Aorta (tissue), 5 donors: ENCODE results near the gene EFCAB8. TPM values are rescaled to one million over a fixed set of nuclear protein-coding genes. Genes with fewer than 3 reads are reported as not detected.

ENCODE experiments used
- ATAC-seq: fragments of 200-7000 bp; cut with Tn5 transposase; one replicate; pipeline ENCODE4 v1.9.1; 2022; ENCODE audit warnings: moderate library complexity; ENCODE audit not compliant: low FRiP score
- DNase-seq, 2 donors: peaks; one replicate each; pipeline ENCODE4 v3.0.0-alpha.2; 2020
- H3K27ac ChIP-seq, 2 donors: one replicate each; pipeline ENCODE4 v1.5.1; 2013; ENCODE audit warnings: low read length in 2 of 2, mild to moderate bottlenecking in 2 of 2, moderate library complexity in 2 of 2, control low read depth in 1 of 2, inconsistent platforms in 1 of 2, low read depth in 1 of 2
- H3K27me3 ChIP-seq, 2 donors: one replicate each; pipeline ENCODE4 v1.6.1; 2013; ENCODE audit warnings: control low read depth in 1 of 2, low read length in 1 of 2, mild to moderate bottlenecking in 1 of 2, moderate library complexity in 1 of 2; ENCODE audit not compliant: insufficient read depth in 2 of 2, control insufficient read depth in 1 of 2
- H3K36me3 ChIP-seq, 2 donors: one replicate each; pipeline ENCODE4 v1.6.1; 2013; ENCODE audit warnings: control low read depth in 1 of 2, low read length in 1 of 2, mild to moderate bottlenecking in 1 of 2; ENCODE audit not compliant: insufficient read depth in 2 of 2, control insufficient read depth in 1 of 2
- H3K4me1 ChIP-seq, 2 donors: one replicate each; pipeline ENCODE4 v1.6.1; 2013; ENCODE audit warnings: low read length in 2 of 2, control low read depth in 1 of 2, mild to moderate bottlenecking in 1 of 2, moderate library complexity in 1 of 2; ENCODE audit not compliant: insufficient read depth in 2 of 2, control insufficient read depth in 1 of 2
- H3K4me3 ChIP-seq, 2 donors: one replicate each; pipeline ENCODE4 v1.5.1; 2013; ENCODE audit warnings: low read length in 2 of 2, control low read depth in 1 of 2, mild to moderate bottlenecking in 1 of 2
- H3K9me3 ChIP-seq: one replicate; pipeline ENCODE4 v1.6.1; 2013; ENCODE audit warnings: mild to moderate bottlenecking, low read length; ENCODE audit not compliant: control insufficient read depth
- WGBS, 2 donors: extraction: QIAGEN DNeasy Blood & Tissue Kit; methylation state at CpG; one replicate each; pipeline ENCODE4 v1.1.7; 2013; 5-methylcytosine and 5-hydroxymethylcytosine counted together
- intact Hi-C, 2 donors: fragments of 100-400 bp; cut with DNase I; formaldehyde crosslinking; loops; one replicate each; pipeline versions ENCODE4 v1.14.2 to v1.15.0; 2022
- long read RNA-seq, 2 donors: library from polyadenylated mRNA; unstranded; transcript quantifications; one replicate each; pipeline ENCODE4 v2.0.0, GENCODE V29; 2020 to 2021
- polyA plus RNA-seq, 2 donors: library from polyadenylated mRNA; stranded (reverse); fragments of 200-250 nt; gene quantifications; one replicate each; pipeline ENCODE4 v1.2.3, GENCODE V29; 2013
- total RNA-seq, 2 donors: library from RNA; stranded (reverse); fragmentation: NEBNext Ultra II Directional; extraction: Animal tissue kit (Norgen Biotek cat#: 25700); gene quantifications; one replicate each; pipeline ENCODE4 v1.2.1, GENCODE V29; 2021
- donor health status: healthy with polysubstance abuse.
- donor health status: Bipolar disorder and iron deficiency.
- donor health status: DM: no; HTN: no; CAD: no.
- donor health status: DM: no; HTN: no; CAD: no.
- donor health status: DM: yes; HTN: yes; CAD: no.

EFCAB8 gene, protein sequence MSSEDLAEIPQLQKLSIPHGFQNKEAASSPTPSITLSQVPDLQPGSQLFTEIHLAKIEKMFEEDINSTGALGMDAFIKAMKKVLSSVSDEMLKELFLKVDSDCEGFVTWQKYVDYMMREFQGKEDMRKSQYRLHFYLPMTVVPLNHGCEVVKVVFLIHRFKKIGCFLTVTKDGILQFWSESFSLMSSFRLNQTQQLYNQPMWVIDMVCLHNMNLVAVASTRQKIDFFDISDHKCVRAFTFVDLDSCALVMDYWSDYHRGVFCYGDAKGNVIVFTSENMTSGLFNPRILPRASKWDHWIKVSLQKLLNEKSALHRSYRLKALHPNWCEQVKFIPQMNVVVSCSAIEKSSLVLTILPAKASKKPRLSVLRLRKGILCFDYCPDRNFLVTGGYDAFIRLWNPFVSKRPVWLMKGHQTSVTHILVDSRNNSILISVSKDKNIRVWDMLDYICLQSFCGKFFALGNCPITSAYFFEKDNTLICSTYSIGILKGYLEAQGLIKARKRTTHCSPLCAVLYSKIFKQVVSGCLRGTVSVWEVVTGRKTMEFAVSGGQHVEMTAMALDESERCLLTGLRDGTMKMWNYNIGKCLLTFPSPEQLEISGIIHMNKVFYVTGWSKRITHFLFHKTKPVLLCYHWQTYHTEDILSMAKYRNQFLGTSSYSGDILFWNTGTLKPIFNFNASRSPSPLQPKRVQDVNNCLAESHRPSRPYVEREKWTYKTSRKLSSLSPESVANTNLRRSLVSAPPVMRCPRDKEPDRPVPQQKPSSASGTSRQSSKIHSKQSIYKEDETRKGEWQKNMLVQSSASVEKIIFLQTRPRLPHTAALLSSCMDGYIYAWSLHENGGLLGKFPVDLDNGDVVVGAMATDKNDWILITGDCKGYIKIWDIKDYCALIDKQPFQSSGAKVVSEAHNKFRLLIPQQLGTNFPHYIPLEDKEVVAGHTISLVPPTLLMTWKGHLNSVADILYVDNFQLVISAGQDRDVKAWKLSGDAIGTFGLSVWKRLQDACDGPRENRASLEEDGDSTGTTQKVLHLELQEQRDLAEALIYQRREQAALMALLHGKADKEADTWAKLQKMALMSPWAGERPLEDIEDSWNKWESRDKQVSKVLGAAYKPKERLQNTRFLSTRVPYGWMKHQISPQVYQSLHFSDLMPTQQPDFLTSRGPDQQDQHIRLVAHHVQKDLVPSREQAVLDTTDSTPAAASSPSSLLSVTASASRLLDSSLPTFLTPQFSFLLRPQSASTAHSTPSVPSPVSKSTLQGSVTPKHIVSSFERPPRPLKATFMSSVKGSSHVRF
- 1 to 10 TPM in 1 of 2 donors, under 1 TPM in 1; 0.81 to 1.1 TPM for total RNA-seq
- under 1 TPM in 1 of 2 donors, not detected in 1; 0.13 TPM for polyA plus RNA-seq
- long read RNA-seq, donor 1: 0 reads
- long read RNA-seq, donor 2: 0 reads

DNA sequence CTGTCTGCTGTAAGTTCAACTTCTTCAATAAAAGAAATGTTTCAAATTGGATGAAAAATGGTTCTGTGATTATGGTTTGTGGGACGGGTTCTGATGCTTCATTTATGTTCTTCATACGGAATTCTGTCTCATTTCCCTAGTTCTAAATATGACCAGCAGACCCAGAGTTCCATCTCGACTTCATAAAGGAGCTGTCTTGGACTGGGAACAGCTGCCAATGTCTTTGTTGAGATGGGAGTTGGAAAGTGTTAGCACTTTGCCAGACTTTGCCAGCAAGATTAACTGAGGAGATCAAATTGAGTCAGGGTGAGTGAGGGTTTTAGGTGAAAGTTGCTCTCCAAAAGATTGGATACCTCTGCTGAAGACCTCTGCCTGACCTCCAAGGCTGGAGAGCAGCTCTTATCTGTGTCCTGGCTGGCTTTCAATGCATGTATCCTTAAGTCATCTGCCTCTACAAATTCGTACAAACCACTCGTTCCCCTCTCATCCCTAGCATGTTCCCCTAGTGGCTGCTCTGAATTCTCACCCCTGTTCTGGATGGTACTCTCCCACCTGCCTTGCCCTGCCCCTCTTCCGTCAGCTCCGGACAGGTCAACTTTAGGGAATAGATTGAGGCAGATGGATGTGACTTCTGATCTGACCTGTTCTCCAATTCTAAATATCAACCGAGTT lies at the start of gene EFCAB8:
TSS of gene EFCAB8 (plus strand) at position 223 of the 672 bp plus-strand sequence. CDS start 4,870 bp downstream, outside the sequence.
- Histone ChIP-seq H3K27ac (no peak within 1 kb of the TSS), H3K27me3 (no peaks in the 10 kb centered on the region), H3K36me3 (peaks cover 0 to 10% of the 10 kb centered on the region in 2 donors), H3K9me3 (no peaks in the 10 kb centered on the region), H3K4me3 (no peak within 1 kb of the TSS), H3K4me1 (no peaks in the 10 kb centered on the region)
- ATAC-seq (no peak), DNase-seq (no peak)
- 64 to 66% methylated on average over 8 of the region's 8 CpGs for WGBS, 2 donors
- intact Hi-C loops: no loop called here

DNA sequence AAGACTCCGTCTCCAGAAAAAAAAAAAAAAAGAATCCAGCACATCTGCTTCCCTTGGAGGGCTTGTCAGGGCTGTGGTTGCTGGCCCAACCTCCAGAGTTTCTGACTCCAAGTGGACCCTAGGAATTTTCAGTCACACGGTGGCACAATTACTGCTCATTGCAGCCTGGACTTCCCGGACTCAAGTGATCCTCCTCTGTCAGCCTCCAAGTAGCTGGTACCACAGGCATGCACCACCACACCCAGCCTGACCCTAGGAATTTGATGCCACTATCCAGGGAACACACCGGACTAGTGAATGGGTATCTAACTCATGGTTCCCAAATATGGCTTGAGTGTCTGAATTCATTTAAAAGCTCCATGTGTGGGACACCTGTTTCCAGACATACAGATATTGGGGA lies 48.8 kb upstream of the EFCAB8 start:
- Histone ChIP-seq H3K9me3 (no peaks in the 10 kb centered on the region), H3K36me3 (no peaks in the 10 kb centered on the region), H3K27ac (no peak overlapping the region), H3K4me3 (no peak overlapping the region), H3K27me3 (no peaks in the 10 kb centered on the region), H3K4me1 (no peaks in the 10 kb centered on the region)
- 90 to 93% methylated on average over 4 of the region's 4 CpGs for WGBS, 2 donors
- intact Hi-C loops: no loop called here
- ATAC-seq: no peak
- peak in 1 of 2 donors; percentile 20 for DNase-seq

DNA sequence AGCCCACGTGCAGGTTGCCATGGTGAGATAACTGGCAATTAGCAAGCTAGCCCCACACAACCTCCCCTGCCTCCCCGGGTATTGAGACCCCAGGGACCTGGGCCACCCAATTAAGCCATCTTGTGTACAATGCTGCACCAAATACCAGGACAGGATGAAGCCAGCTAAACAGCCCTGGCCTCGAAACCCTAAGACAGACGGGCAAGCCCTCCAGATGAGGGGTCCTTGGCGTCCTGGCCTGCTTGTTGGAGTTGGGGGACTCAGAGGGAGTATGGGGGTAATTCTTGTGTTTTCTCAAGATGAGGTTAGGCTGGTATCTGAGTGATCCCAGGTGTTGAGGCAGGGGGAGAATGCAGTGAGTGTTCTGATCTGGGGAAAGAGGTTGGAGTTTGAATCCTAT lies 47.8 kb upstream of the EFCAB8 start:
- DNase-seq: no peak
- H3K4me3 ChIP-seq: no peak overlapping the region
- H3K36me3 ChIP-seq: no peaks in the 10 kb centered on the region
- H3K27ac ChIP-seq: no peak overlapping the region
- intact Hi-C loops: no loop called here
- no peaks in the 10 kb centered on the region for H3K9me3 ChIP-seq
- H3K4me1 ChIP-seq: no peaks in the 10 kb centered on the region
- H3K27me3 ChIP-seq: no peaks in the 10 kb centered on the region
- ATAC-seq: no peak
- 83 to 88% methylated on average over 5 of the region's 5 CpGs for WGBS, 2 donors

GRCh38 chr20:32811886-32812285 lies 46.8 kb upstream of the EFCAB8 start:
- intact Hi-C loops: no loop called here
- WGBS, 2 donors: 88 to 89% methylated on average over 6 of the region's 6 CpGs
- no peak for ATAC-seq

DNA sequence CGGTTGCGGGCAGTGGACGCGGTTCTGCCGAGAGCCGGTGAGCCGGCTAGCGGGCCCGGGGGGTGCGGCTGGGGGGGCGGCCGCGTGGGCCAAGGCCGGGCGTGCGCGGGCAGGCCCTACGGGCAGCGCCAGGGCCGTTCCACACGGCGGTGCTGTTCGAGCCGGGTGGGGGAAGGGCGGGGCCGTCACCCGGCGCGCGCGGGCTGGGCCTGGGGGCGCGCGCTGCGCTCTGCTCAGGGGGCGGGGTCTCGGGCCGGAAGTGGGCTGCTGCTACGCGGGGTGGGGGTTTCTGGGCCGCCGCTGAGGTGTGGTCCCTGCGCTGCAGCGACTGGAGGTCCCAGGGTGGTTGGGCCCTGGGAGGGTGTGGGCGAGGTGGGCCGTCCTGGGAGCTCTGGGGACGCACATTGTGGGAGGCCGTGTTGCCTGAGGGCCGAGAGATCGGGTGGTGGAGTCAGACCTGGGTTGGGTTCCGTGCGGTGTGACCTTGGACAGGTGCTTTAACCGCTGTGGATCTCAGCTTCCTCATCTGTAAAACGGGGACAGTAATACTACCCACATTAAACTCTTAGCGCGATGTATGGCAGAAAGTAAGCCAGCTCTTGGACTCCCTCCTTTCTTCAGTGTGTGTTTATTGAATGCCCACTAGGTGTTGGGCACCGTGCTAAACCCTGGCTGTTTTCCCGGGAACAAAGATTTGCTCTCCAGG lies 38.6 kb upstream of the EFCAB8 start:
- peak; percentile 94 for ATAC-seq
- intact Hi-C loops: no loop called here

More at GRCh38 chr20:32811886-32812285, 46.8 kb upstream of the EFCAB8 start:
- no peak overlapping the region for H3K27ac ChIP-seq
- no peaks in the 10 kb centered on the region for H3K36me3 ChIP-seq
- H3K4me3 ChIP-seq: no peak overlapping the region
- no peaks in the 10 kb centered on the region for H3K4me1 ChIP-seq
- DNase-seq: no peak
- no peaks in the 10 kb centered on the region for H3K9me3 ChIP-seq
- no peaks in the 10 kb centered on the region for H3K27me3 ChIP-seq

DNA sequence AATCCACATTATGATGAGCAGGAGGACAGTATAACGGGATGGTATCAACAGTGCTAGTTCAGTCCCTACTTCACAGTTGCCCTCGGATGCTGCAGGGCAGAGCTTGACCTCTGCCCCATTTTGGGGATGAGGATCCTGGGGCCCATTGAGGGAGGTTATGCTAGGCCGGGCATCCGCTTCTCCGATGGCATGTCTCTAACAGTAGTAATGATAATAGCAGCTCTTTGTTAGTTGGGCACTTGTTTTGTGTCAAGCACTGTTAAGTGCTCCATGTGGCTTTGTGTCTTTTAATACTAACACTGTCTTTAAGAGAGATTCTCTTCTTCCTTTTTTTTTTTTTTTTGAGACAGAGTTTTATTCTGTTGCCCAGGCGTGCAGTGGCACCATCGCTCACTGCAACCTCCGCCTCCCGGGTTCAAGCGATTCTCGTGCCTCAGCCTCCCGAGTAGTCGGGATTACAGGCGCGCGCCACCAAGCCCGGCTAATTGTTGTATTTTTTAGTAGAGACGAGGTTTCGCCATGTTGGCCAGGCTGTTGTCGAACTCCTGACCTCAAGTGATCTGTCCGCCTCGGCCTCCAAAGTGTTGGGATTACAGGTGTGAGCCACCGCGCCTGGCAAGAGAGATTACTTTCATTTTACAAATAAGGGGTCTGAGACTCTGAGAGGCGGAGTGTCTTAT lies 37.9 kb upstream of the EFCAB8 start:
- Histone ChIP-seq H3K27me3 (no peaks in the 10 kb centered on the region), H3K36me3 (no peaks in the 10 kb centered on the region), H3K4me3 (peak overlapping the region; percentile 43 to 95), H3K4me1 (no peaks in the 10 kb centered on the region), H3K27ac (peak overlapping the region in 1 of 2 donors; percentile 64), H3K9me3 (no peaks in the 10 kb centered on the region)
- ATAC-seq (no peak), DNase-seq (peak in 1 of 2 donors; percentile 64)
- 73 to 77% methylated on average over 25 of the region's 25 CpGs for WGBS, 2 donors
- intact Hi-C loops: no loop called here

More for the DNA sequence above, 38.6 kb upstream of the EFCAB8 start:
- 0% methylated on average over 45 to 58 of the region's 58 CpGs for WGBS, 2 donors
- no peaks in the 10 kb centered on the region for H3K9me3 ChIP-seq
- H3K27me3 ChIP-seq: no peaks in the 10 kb centered on the region
- peak in 1 of 2 donors; percentile 91 for DNase-seq
- peak overlapping the region; percentile 43 to 95 for H3K4me3 ChIP-seq
- peak overlapping the region in 1 of 2 donors; percentile 64 for H3K27ac ChIP-seq
- H3K4me1 ChIP-seq: no peaks in the 10 kb centered on the region
- H3K36me3 ChIP-seq: no peaks in the 10 kb centered on the region

GRCh38 chr20:32822225-32822624 lies 36.5 kb upstream of the EFCAB8 start:
- ATAC-seq (no peak), DNase-seq (peak in 1 of 2 donors; percentile 20)
- Histone ChIP-seq H3K36me3 (no peaks in the 10 kb centered on the region), H3K27ac (no peak overlapping the region), H3K4me1 (no peaks in the 10 kb centered on the region), H3K9me3 (no peaks in the 10 kb centered on the region), H3K27me3 (no peaks in the 10 kb centered on the region), H3K4me3 (no peak overlapping the region)
- 71 to 75% methylated on average over 5 of the region's 5 CpGs for WGBS, 2 donors
- intact Hi-C loops: no loop called here
